ENCODE data around the gene APOC1. TPM values are rescaled to one million over a fixed set of nuclear protein-coding genes. Genes with fewer than 3 reads are reported as not detected.

The APOC1 gene
- total RNA-seq, 1 donor from 2014 or later: 2.2 TPM

GRCh38 chr19:44968118-44968517 lies 53.7 kb downstream of the APOC1 start:
- no peak for DNase-seq (ENCODE audit: low spot score)
- Mint-ChIP-seq H3K9me3 (ENCODE audit: low read depth) (no peaks in the 10 kb centered on the region), H3K4me1 (ENCODE audit: low read depth) (no peaks in the 10 kb centered on the region), H3K27me3 (ENCODE audit: low read depth) (no peaks in the 10 kb centered on the region), H3K4me3 (ENCODE audit: unreplicated experiment) (no peak overlapping the region), H3K27ac (ENCODE audit: unreplicated experiment) (no peak overlapping the region), H3K36me3 (ENCODE audit: low read depth) (peaks cover 9% of the 10 kb centered on the region)
- no peak for TF ChIP-seq CTCF (IDR thresholded peaks at IDR 0.05)

- Mint-ChIP-seq H3K4me3 (ENCODE audit: unreplicated experiment) (no peak overlapping the region), H3K4me1 (ENCODE audit: low read depth) (no peaks in the 10 kb centered on the region)
- no peak for DNase-seq (ENCODE audit: low spot score)
Measured at GRCh38 chr19:44968670-44969069, 54.3 kb downstream of the APOC1 start.

More at GRCh38 chr19:44968670-44969069, 54.3 kb downstream of the APOC1 start:
- H3K27me3 Mint-ChIP-seq (ENCODE audit: low read depth): no peaks in the 10 kb centered on the region
- no peaks in the 10 kb centered on the region for H3K9me3 Mint-ChIP-seq (ENCODE audit: low read depth)
- H3K27ac Mint-ChIP-seq (ENCODE audit: unreplicated experiment): no peak overlapping the region
- no peak for TF ChIP-seq CTCF (IDR thresholded peaks at IDR 0.05)
- peaks cover 9% of the 10 kb centered on the region for H3K36me3 Mint-ChIP-seq (ENCODE audit: low read depth)

Other genes starting within 250 kb of the APOC1 start
- gene CEACAM19, start 243.1 kb upstream of the APOC1 start, total RNA-seq: 5.2 to 6.5 TPM (median 5.4 TPM) in 3 replicates
- gene CEACAM16, start 215.5 kb upstream of the APOC1 start, total RNA-seq: not detected in 3 replicates
- 9.2 to 14.9 TPM (median 11.8 TPM) in 3 replicates for gene BCL3, start 165.9 kb upstream of the APOC1 start, total RNA-seq
- gene CBLC, start 136.7 kb upstream of the APOC1 start, total RNA-seq: not detected in 3 replicates
- gene BCAM, start 105.5 kb upstream of the APOC1 start, total RNA-seq: 4.3 to 15.1 TPM (median 14.0 TPM) in 3 replicates
- 88.9 to 120 TPM (median 116 TPM) in 3 replicates for gene NECTIN2, start 68.3 kb upstream of the APOC1 start, total RNA-seq
- gene TOMM40, start 23.4 kb upstream of the APOC1 start, total RNA-seq: 39.0 to 46.1 TPM (median 40.9 TPM) in 3 replicates
- 47.1 to 178 TPM (median 170 TPM) in 3 replicates for gene APOE, start 8.8 kb upstream of the APOC1 start, total RNA-seq
- not detected in 3 replicates for gene APOC4, start 27.6 kb downstream of the APOC1 start, total RNA-seq
- gene APOC2, start 31.4 kb downstream of the APOC1 start, total RNA-seq: not detected in 3 replicates
- gene CLPTM1, start 40.8 kb downstream of the APOC1 start, total RNA-seq: 91.4 to 122 TPM (median 96.3 TPM) in 3 replicates
- 7.4 to 11.0 TPM (median 9.8 TPM) in 3 replicates for gene RELB, start 86.9 kb downstream of the APOC1 start, total RNA-seq
- gene CLASRP, start 124.4 kb downstream of the APOC1 start, total RNA-seq: 43.4 to 63.6 TPM (median 49.1 TPM) in 3 replicates
- 0.12 to 0.58 TPM (median 0.49 TPM) in 3 replicates for gene ZNF296, start 161.9 kb downstream of the APOC1 start, total RNA-seq
- gene GEMIN7, start 164.7 kb downstream of the APOC1 start, total RNA-seq: 14.7 to 21.7 TPM (median 17.8 TPM) in 3 replicates
- gene PPP1R37, start 178.6 kb downstream of the APOC1 start, total RNA-seq: 23.9 to 30.2 TPM (median 24.0 TPM) in 3 replicates
- gene NKPD1, start 246.4 kb downstream of the APOC1 start, total RNA-seq: 0.10 to 0.13 TPM in 2 of 3 replicates, not detected in the other